Neural cell (in vitro differentiated cells): ENCODE results near the gene USP48. TPM values are rescaled to one million over a fixed set of nuclear protein-coding genes. Genes with fewer than 3 reads are reported as not detected.

Experiments used
- H2AFZ ChIP-seq: fragments of 200-600, 300-800 bp; sonication (generic), shearing (Covaris generic); 2 replicates; pipeline ENCODE4 v1.6.0; 2014; ENCODE audit warnings: low read depth, mild to moderate bottlenecking, antibody characterized with exemption, low read length, moderate library complexity
- H3F3A ChIP-seq: fragments of 200-600 bp; shearing (Covaris generic); 2 replicates; pipeline ENCODE4 v1.6.1; 2016; ENCODE audit warnings: mild to moderate bottlenecking, moderate library complexity, mixed read lengths, antibody characterized with exemption, low read length; ENCODE audit not compliant: insufficient read depth, poor library complexity, severe bottlenecking
- H3K27ac ChIP-seq: fragments of 200-600, 300-800 bp; sonication (generic), shearing (Covaris generic); 2 replicates; pipeline ENCODE4 v1.5.1; 2014; ENCODE audit warnings: mild to moderate bottlenecking, low read length, moderate library complexity
- H3K27me3 ChIP-seq: fragments of 300-800, 200-600 bp; sonication (generic), shearing (Covaris generic); 2 replicates; pipeline ENCODE4 v1.6.0; 2014; ENCODE audit warnings: mild to moderate bottlenecking, low read depth, low read length, moderate library complexity; ENCODE audit not compliant: insufficient read depth
- H3K36me3 ChIP-seq: fragments of 300-800, 200-600 bp; sonication (generic), shearing (Covaris generic); 2 replicates; pipeline ENCODE4 v1.5.1; 2014; ENCODE audit warnings: mild to moderate bottlenecking, antibody characterized with exemption, low read length, moderate library complexity; ENCODE audit not compliant: insufficient read depth
- H3K4me2 ChIP-seq: fragments of 300-800, 200-600 bp; sonication (generic), shearing (Covaris generic); 2 replicates; pipeline ENCODE4 v1.6.0; 2014; ENCODE audit warnings: mild to moderate bottlenecking, low read length
- H3K4me3 ChIP-seq: fragments of 300-800, 200-600 bp; sonication (generic), shearing (Covaris generic); 2 replicates; pipeline ENCODE4 v1.5.1; 2014; ENCODE audit warnings: mild to moderate bottlenecking, low read length, moderate library complexity
- H3K79me2 ChIP-seq: fragments of 200-600 bp; shearing (Covaris generic); replicated peaks from 2 replicates; pipeline ENCODE4 v1.6.0; 2014; ENCODE audit warnings: mild to moderate bottlenecking, low read length, moderate library complexity; ENCODE audit not compliant: insufficient read depth
- H3K9ac ChIP-seq: fragments of 300-800, 200-600 bp; sonication (generic), shearing (Covaris generic); 2 replicates; pipeline ENCODE4 v1.6.1; 2016; ENCODE audit warnings: mild to moderate bottlenecking, low read length, mixed read lengths
- H3K9me2 ChIP-seq: fragments of 200-600 bp; shearing (Covaris generic); 2 replicates; pipeline ENCODE4 v1.6.1; 2016; ENCODE audit warnings: mild to moderate bottlenecking, low read length, mixed read lengths; ENCODE audit not compliant: insufficient read depth
- H3K9me3 ChIP-seq: fragments of 200-600, 300-800 bp; sonication (generic), shearing (Covaris generic); 2 replicates; pipeline ENCODE4 v1.6.1; 2016; ENCODE audit warnings: mild to moderate bottlenecking, mixed run types, low read length, moderate library complexity, mixed read lengths
- H4K20me1 ChIP-seq: fragments of 200-600 bp; shearing (Covaris generic); 2 replicates; pipeline ENCODE4 v1.6.1; 2016; ENCODE audit warnings: mild to moderate bottlenecking, mixed run types; ENCODE audit not compliant: insufficient read depth
- EP300 ChIP-seq: fragments of 450-650 bp; conservative IDR thresholded peaks from 2 replicates; pipeline ENCODE4 v1.6.1; 2014; ENCODE audit warnings: antibody characterized with exemption, mild to moderate bottlenecking, moderate library complexity; ENCODE audit not compliant: poor library complexity, severe bottlenecking
- EZH2 ChIP-seq: fragments of 200-600, 300-800 bp; shearing (Covaris generic), sonication (generic); IDR thresholded peaks from 2 replicates; pipeline ENCODE4 v1.6.1; 2014; ENCODE audit warnings: antibody characterized with exemption, low read length, borderline replicate concordance, mild to moderate bottlenecking; ENCODE audit not compliant: insufficient read depth, poor library complexity, severe bottlenecking
- MXI1 ChIP-seq: fragments of 450-650 bp; conservative IDR thresholded peaks from 2 replicates; pipeline ENCODE4 v1.6.1; 2014; ENCODE audit warnings: antibody characterized with exemption, mild to moderate bottlenecking; ENCODE audit not compliant: poor library complexity, severe bottlenecking
- POLR2AphosphoS5 ChIP-seq: IDR thresholded peaks from 2 replicates; pipeline ENCODE4 v1.6.1; 2012
- RAD21 ChIP-seq: fragments of 450-650 bp; conservative IDR thresholded peaks from 2 replicates; pipeline ENCODE4 v1.6.1; 2014; ENCODE audit warnings: antibody characterized with exemption, mild to moderate bottlenecking, moderate library complexity
- SMC3 ChIP-seq: fragments of 450-650 bp; conservative IDR thresholded peaks from 2 replicates; pipeline ENCODE4 v1.6.1; 2014; ENCODE audit warnings: antibody characterized with exemption, mild to moderate bottlenecking, moderate library complexity; ENCODE audit not compliant: poor library complexity
- TAF1 ChIP-seq: IDR thresholded peaks from 2 replicates; pipeline ENCODE4 v1.6.1; 2012; ENCODE audit warnings: low read depth
- polyA plus RNA-seq: library from polyadenylated mRNA; depleted of rRNA; stranded (reverse); fragments of >200 nt; gene quantifications from 2 replicates; pipeline ENCODE4 v1.2.3, GENCODE V29; 2014
- TF ChIP-seq, protein P1 (sequence below): IDR thresholded peaks from 2 replicates; pipeline ENCODE4 v1.6.1; 2012; ENCODE audit warnings: borderline replicate concordance
- TF ChIP-seq, protein P2 (sequence below): fragments of 450-650 bp; IDR thresholded peaks from 2 replicates; pipeline ENCODE4 v1.5.1; 2014; ENCODE audit warnings: antibody characterized with exemption, mild to moderate bottlenecking, moderate library complexity; ENCODE audit not compliant: poor library complexity, severe bottlenecking

The USP48 gene
- polyA plus RNA-seq, 1 donor from 2014 or later = 67.2 TPM

DNA sequence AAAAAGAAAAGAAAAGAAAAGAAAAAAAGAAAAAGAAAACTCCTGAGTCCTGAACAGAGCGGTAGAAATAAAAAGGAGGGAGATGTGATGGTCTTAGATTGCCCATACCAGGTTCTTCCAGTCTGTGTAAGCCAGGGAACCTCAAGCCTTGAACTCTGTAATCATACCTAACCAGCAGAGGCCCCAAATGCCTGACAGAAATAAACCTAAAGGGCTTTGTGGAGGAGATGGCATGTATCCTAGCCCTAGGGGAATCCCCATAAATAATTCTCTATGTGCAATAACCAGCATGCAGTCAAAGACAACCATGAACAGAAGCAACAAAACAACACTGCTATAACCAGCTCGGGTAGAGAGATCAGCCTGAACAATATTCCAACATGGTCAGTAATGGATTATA is 40.4 kb downstream of the USP48 start:
- no peak overlapping the region for H3K9ac ChIP-seq
- H3K27ac ChIP-seq = no peak overlapping the region
- no peaks in the 10 kb centered on the region for H3K9me3 ChIP-seq
- no peaks in the 10 kb centered on the region for H3K9me2 ChIP-seq
- no peaks in the 10 kb centered on the region for H3F3A ChIP-seq
- H4K20me1 ChIP-seq = no peaks in the 10 kb centered on the region
- no peaks in the 10 kb centered on the region for H3K36me3 ChIP-seq
- no peak overlapping the region for H3K4me3 ChIP-seq
- H3K79me2 ChIP-seq = no peaks in the 10 kb centered on the region
- H2AFZ ChIP-seq = no peak overlapping the region
- no peak overlapping the region for H3K4me2 ChIP-seq
- no peak for TF ChIP-seq TAF1
- TF ChIP-seq SMC3 = no peak
- no peak for TF ChIP-seq MXI1
- no peak for TF ChIP-seq EZH2
- no peaks in the 10 kb centered on the region for H3K27me3 ChIP-seq

DNA sequence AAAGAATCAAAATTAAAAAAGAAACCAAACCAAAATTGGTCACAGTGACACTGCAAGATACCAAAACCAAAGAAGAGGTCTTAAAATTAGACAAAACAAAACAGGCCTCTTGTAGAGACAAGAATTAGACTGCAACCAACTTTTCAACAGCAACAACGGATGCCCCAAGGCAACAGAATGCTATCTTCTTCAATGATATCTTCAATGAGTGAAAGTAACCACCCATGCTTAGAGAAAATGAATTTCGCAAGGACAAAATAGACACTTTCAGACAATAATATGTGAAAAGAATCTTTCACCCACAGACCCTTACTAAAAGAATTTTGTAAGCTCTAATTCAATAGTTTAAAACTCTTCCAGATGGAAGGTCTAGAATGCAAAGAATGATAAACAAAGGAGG is 41.7 kb downstream of the USP48 start:
- no peak overlapping the region for H3K9ac ChIP-seq
- no peaks in the 10 kb centered on the region for H3K27me3 ChIP-seq
- H2AFZ ChIP-seq = no peak overlapping the region
- TF ChIP-seq MXI1 (no peak), TAF1 (no peak), POLR2AphosphoS5 (no peak), EP300 (no peak)
- H3K4me3 ChIP-seq = no peak overlapping the region
- no peak overlapping the region for H3K27ac ChIP-seq
- no peaks in the 10 kb centered on the region for H4K20me1 ChIP-seq
- H3K9me2 ChIP-seq = no peaks in the 10 kb centered on the region
- H3K79me2 ChIP-seq = no peaks in the 10 kb centered on the region
- H3K9me3 ChIP-seq = no peaks in the 10 kb centered on the region
- no peaks in the 10 kb centered on the region for H3K36me3 ChIP-seq
- no peak overlapping the region for H3K4me2 ChIP-seq
- H3F3A ChIP-seq = no peaks in the 10 kb centered on the region

DNA sequence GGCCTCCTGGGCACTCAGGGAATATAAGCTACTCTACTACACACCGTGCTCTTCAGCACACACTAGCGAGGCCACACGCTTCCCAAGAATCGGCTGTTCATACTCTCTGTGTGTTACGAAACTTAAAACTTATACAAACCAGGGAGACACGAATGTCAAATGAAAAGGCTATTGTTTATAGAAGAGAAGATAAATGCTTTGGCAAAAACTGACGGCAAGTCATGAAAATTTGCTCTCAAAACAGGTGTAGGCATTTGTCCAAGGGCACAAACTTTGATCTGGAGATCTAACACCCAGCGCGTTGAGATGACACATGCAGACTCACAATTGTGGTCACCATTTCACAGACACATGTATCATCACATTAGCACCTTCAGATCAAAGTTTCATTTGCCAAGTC is 46.1 kb downstream of the USP48 start:
- no peak overlapping the region for H3K27ac ChIP-seq
- H3K9me3 ChIP-seq = no peaks in the 10 kb centered on the region
- no peak overlapping the region for H3K4me2 ChIP-seq
- H3K9me2 ChIP-seq = no peaks in the 10 kb centered on the region
- TF ChIP-seq EZH2 (no peak), RAD21 (no peak), EP300 (no peak), SMC3 (no peak), TAF1 (no peak), POLR2AphosphoS5 (no peak), MXI1 (no peak)
- TF ChIP-seq, protein P1, sequence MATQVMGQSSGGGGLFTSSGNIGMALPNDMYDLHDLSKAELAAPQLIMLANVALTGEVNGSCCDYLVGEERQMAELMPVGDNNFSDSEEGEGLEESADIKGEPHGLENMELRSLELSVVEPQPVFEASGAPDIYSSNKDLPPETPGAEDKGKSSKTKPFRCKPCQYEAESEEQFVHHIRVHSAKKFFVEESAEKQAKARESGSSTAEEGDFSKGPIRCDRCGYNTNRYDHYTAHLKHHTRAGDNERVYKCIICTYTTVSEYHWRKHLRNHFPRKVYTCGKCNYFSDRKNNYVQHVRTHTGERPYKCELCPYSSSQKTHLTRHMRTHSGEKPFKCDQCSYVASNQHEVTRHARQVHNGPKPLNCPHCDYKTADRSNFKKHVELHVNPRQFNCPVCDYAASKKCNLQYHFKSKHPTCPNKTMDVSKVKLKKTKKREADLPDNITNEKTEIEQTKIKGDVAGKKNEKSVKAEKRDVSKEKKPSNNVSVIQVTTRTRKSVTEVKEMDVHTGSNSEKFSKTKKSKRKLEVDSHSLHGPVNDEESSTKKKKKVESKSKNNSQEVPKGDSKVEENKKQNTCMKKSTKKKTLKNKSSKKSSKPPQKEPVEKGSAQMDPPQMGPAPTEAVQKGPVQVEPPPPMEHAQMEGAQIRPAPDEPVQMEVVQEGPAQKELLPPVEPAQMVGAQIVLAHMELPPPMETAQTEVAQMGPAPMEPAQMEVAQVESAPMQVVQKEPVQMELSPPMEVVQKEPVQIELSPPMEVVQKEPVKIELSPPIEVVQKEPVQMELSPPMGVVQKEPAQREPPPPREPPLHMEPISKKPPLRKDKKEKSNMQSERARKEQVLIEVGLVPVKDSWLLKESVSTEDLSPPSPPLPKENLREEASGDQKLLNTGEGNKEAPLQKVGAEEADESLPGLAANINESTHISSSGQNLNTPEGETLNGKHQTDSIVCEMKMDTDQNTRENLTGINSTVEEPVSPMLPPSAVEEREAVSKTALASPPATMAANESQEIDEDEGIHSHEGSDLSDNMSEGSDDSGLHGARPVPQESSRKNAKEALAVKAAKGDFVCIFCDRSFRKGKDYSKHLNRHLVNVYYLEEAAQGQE = no peak
- TF ChIP-seq, protein P2, sequence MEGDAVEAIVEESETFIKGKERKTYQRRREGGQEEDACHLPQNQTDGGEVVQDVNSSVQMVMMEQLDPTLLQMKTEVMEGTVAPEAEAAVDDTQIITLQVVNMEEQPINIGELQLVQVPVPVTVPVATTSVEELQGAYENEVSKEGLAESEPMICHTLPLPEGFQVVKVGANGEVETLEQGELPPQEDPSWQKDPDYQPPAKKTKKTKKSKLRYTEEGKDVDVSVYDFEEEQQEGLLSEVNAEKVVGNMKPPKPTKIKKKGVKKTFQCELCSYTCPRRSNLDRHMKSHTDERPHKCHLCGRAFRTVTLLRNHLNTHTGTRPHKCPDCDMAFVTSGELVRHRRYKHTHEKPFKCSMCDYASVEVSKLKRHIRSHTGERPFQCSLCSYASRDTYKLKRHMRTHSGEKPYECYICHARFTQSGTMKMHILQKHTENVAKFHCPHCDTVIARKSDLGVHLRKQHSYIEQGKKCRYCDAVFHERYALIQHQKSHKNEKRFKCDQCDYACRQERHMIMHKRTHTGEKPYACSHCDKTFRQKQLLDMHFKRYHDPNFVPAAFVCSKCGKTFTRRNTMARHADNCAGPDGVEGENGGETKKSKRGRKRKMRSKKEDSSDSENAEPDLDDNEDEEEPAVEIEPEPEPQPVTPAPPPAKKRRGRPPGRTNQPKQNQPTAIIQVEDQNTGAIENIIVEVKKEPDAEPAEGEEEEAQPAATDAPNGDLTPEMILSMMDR = no peak
- no peaks in the 10 kb centered on the region for H3F3A ChIP-seq
- no peak overlapping the region for H2AFZ ChIP-seq
- no peaks in the 10 kb centered on the region for H4K20me1 ChIP-seq
- no peaks in the 10 kb centered on the region for H3K36me3 ChIP-seq
- H3K4me3 ChIP-seq = no peak overlapping the region
- H3K79me2 ChIP-seq = no peaks in the 10 kb centered on the region
- no peak overlapping the region for H3K9ac ChIP-seq
- no peaks in the 10 kb centered on the region for H3K27me3 ChIP-seq
